Stimulated activated CD4-positive, alpha-beta T cell treated with anti-CD3 and anti-CD28 coated beads, Interleukin-12 subunit alpha, Interleukin-12 subunit beta, amount 100 ng/mL, for 48 hours (primary cell): ENCODE results near the gene COL27A1.
A peak's percentile ranks its signal among the peaks of the same experiment; 100 is the strongest.

ENCODE experiments used
- DNase-seq, 3 donors: peaks; one replicate each; pipeline ENCODE4 v3.0.0-alpha.2; 2020; ENCODE audit warnings: low read depth in 2 of 3, low spot score in 1 of 3

COL27A1 gene

GRCh38 chr9:114143234-114143633, 12.1 kb upstream of the COL27A1 start:
- no peak for DNase-seq

GRCh38 chr9:114146735-114147134, 8.6 kb upstream of the COL27A1 start:
- DNase-seq, result no peak

GRCh38 chr9:114149181-114149580, 6.2 kb upstream of the COL27A1 start:
- DNase-seq, result no peak

- DNase-seq, result no peak
Measured at GRCh38 chr9:114149765-114150340, 5.5 kb upstream of the COL27A1 start.

- DNase-seq, result no peak
Measured at GRCh38 chr9:114150608-114151007, 4.7 kb upstream of the COL27A1 start.

- DNase-seq, result no peak
Measured at GRCh38 chr9:114151426-114151956, 3.8 kb upstream of the COL27A1 start.

- DNase-seq, result peak in 1 of 3 donors; percentile 3
Measured at GRCh38 chr9:114153761-114154599, 1.4 kb upstream of the COL27A1 start.

- no peak for DNase-seq
Measured at GRCh38 chr9:114154600-114155102, 686 bp upstream of the COL27A1 start.

GRCh38 chr9:114155995-114156656, 789 bp downstream of the COL27A1 start:
- DNase-seq, result peak in 2 of 3 donors; percentile 15 to 25

GRCh38 chr9:114156657-114157421, 1.5 kb downstream of the COL27A1 start:
- DNase-seq, result peak in 2 of 3 donors; percentile 6 to 16

- DNase-seq, result no peak
Measured at GRCh38 chr9:114157516-114158176, 2.3 kb downstream of the COL27A1 start.

- no peak for DNase-seq
Measured at GRCh38 chr9:114158482-114159130, 3.3 kb downstream of the COL27A1 start.

- DNase-seq, result no peak
Measured at GRCh38 chr9:114159691-114160090, 4.4 kb downstream of the COL27A1 start.

GRCh38 chr9:114161513-114161912, 6.2 kb downstream of the COL27A1 start:
- no peak for DNase-seq

- DNase-seq, result no peak
Measured at GRCh38 chr9:114163517-114163951, 8.2 kb downstream of the COL27A1 start.

GRCh38 chr9:114164191-114164794, 9.0 kb downstream of the COL27A1 start:
- DNase-seq, result no peak

- no peak for DNase-seq
Measured at GRCh38 chr9:114165407-114166102, 10.2 kb downstream of the COL27A1 start.

- no peak for DNase-seq
Measured at GRCh38 chr9:114166103-114166470, 10.8 kb downstream of the COL27A1 start.
